B cell (primary cell): Measurements from ENCODE around the gene CPLANE2. TPM values are rescaled to one million over a fixed set of nuclear protein-coding genes. Genes with fewer than 3 reads are reported as not detected.

ENCODE experiments used
- ATAC-seq: fragments of 200-7000 bp; cut with Tn5 transposase; one replicate; pipeline ENCODE4 v1.10.0; 2021; ENCODE audit warnings: low read depth, mild to moderate bottlenecking, moderate number of reproducible peaks, moderate library complexity
- CTCF ChIA-PET: fragments of 350-600 bp; sonication (Branson Sonifier 250); formaldehyde crosslinking; loops from one replicate; lab custom pipeline; 2021; ENCODE audit warnings: antibody characterized with exemption, inconsistent platforms; lab: Charles Lee
- POLR2A ChIA-PET: fragments of 350-600 bp; sonication (Branson Sonifier 250); formaldehyde crosslinking; loops from one replicate; lab custom pipeline; 2021; ENCODE audit warnings: antibody characterized with exemption; lab: Charles Lee
- DNase-seq: peaks from one replicate; pipeline ENCODE4 v3.0.0; 2013
- H2AFZ ChIP-seq: 2 replicates; pipeline ENCODE4 v1.6.1; 2012; ENCODE audit warnings: mild to moderate bottlenecking, low read depth, low read length; ENCODE audit not compliant: insufficient read depth, poor library complexity, severe bottlenecking
- H3K27ac ChIP-seq, 2 donors: 1 replicate in 1 of 2; 2 replicates in 1 of 2; pipeline ENCODE4 v1.5.1; 2012 to 2013; ENCODE audit warnings: low read length in 2 of 2, mild to moderate bottlenecking in 2 of 2, moderate library complexity in 1 of 2
- H3K27me3 ChIP-seq, 4 experiments: fragments of 200-600 bp in 1 of 4; sonication (generic) in 1 of 4; replicated peaks in 1 of 4; 1 replicate in 2 of 4; 2 replicates in 2 of 4; pipeline versions ENCODE4 v1.6.1 to v1.7.0; 2013 to 2016; ENCODE audit warnings: low read length in 3 of 4, mild to moderate bottlenecking in 2 of 4, mixed read lengths in 1 of 4, moderate library complexity in 1 of 4; ENCODE audit not compliant: insufficient read depth in 4 of 4, control insufficient read depth in 3 of 4; ENCODE audit errors: control extremely low read depth in 1 of 4
- H3K36me3 ChIP-seq, 2 experiments: replicated peaks in 1 of 2; 1 replicate in 1 of 2; 2 replicates in 1 of 2; pipeline versions ENCODE4 v1.6.1 to v1.7.1; 2013; ENCODE audit warnings: low read length in 1 of 2; ENCODE audit not compliant: insufficient read depth in 2 of 2, control insufficient read depth in 1 of 2; ENCODE audit errors: control extremely low read depth in 1 of 2, extremely low read depth in 1 of 2
- H3K4me1 ChIP-seq, 2 donors: fragments of 200-600 bp in 1 of 2; sonication (generic) in 1 of 2; 1 replicate in 1 of 2; 2 replicates in 1 of 2; pipeline versions ENCODE4 v1.5.1 to v1.6.1; 2013 to 2017; ENCODE audit warnings: low read length in 2 of 2; ENCODE audit not compliant: control insufficient read depth in 2 of 2, insufficient read depth in 2 of 2
- H3K4me2 ChIP-seq: replicated peaks from 2 replicates; pipeline ENCODE3; 2012; ENCODE audit warnings: mild to moderate bottlenecking, low read depth, low read length; ENCODE audit not compliant: poor library complexity, severe bottlenecking
- H3K4me3 ChIP-seq, 5 experiments: fragments of 200-600 bp in 1 of 5; sonication (generic) in 1 of 5; 1 replicate in 3 of 5; 2 replicates in 2 of 5; pipeline versions ENCODE4 v1.5.1 to v1.7.0; 2011 to 2016; ENCODE audit warnings: low read length in 4 of 5, mild to moderate bottlenecking in 4 of 5, low read depth in 2 of 5, control low read depth in 1 of 5, moderate library complexity in 1 of 5; ENCODE audit not compliant: insufficient read depth in 1 of 5; ENCODE audit errors: control extremely low read depth in 1 of 5, extremely low read depth in 1 of 5
- H3K79me2 ChIP-seq: fragments of 200-600 bp; sonication (generic); one replicate; pipeline ENCODE4 v1.6.0; 2016; ENCODE audit warnings: low read length; ENCODE audit not compliant: control insufficient read depth, insufficient read depth
- H3K9ac ChIP-seq: fragments of 200-600 bp; sonication (generic); 2 replicates; pipeline ENCODE4 v1.6.1; 2017; ENCODE audit warnings: mild to moderate bottlenecking, low read length, moderate library complexity
- H3K9me3 ChIP-seq, 3 donors: one replicate each; pipeline versions ENCODE4 v1.6.1 to v1.7.1; 2013; ENCODE audit warnings: low read length in 2 of 3; ENCODE audit not compliant: control insufficient read depth in 2 of 3, insufficient read depth in 1 of 3; ENCODE audit errors: control extremely low read depth in 1 of 3
- H4K20me1 ChIP-seq: 2 replicates; pipeline ENCODE4 v1.6.0; 2012; ENCODE audit warnings: mild to moderate bottlenecking, low read length; ENCODE audit not compliant: insufficient read depth, control insufficient read depth, poor library complexity, severe bottlenecking
- H3K27ac Mint-ChIP-seq: one replicate; pipeline ENCODE4 v1.8.0; 2021; ENCODE audit warnings: mixed read lengths
- H3K27me3 Mint-ChIP-seq: one replicate; pipeline ENCODE4 v1.8.0; 2021; ENCODE audit warnings: mixed read lengths
- H3K4me1 Mint-ChIP-seq: one replicate; pipeline ENCODE4 v1.8.0; 2021; ENCODE audit warnings: mixed read lengths
- H3K4me3 Mint-ChIP-seq: one replicate; pipeline ENCODE4 v1.8.0; 2021; ENCODE audit warnings: mixed read lengths
- H3K9me3 Mint-ChIP-seq: one replicate; pipeline ENCODE4 v1.8.0; 2022; ENCODE audit warnings: mixed read lengths; ENCODE audit not compliant: insufficient read depth
- CTCF ChIP-seq: fragments of 200-600 bp; IDR thresholded peaks from one replicate; pipeline ENCODE4 v1.8.0; 2022; ENCODE audit warnings: antibody characterized with exemption, mild to moderate bottlenecking
- EZH2 ChIP-seq: IDR thresholded peaks from 2 replicates; pipeline ENCODE4 v1.6.1; 2012; ENCODE audit warnings: borderline replicate concordance, low read depth, mild to moderate bottlenecking, moderate library complexity, low read length; ENCODE audit not compliant: insufficient read depth, poor library complexity, severe bottlenecking
- WGBS: methylation state at CpG from one replicate; pipeline ENCODE4 v1.1.5; 2013; ENCODE audit warnings: missing lambda C conversion rate; ENCODE audit not compliant: insufficient coverage; 5-methylcytosine and 5-hydroxymethylcytosine counted together
- intact Hi-C: fragments of 100-400 bp; cut with micrococcal nuclease; formaldehyde crosslinking; loops from one replicate; pipeline ENCODE4 v1.10.0; 2022
- polyA plus RNA-seq: library from polyadenylated mRNA; depleted of rRNA; stranded (reverse); fragments of >200 nt; gene quantifications from 2 replicates; pipeline ENCODE4 v1.2.3, GENCODE V29; 2012
- total RNA-seq, 2 donors: library from RNA; stranded (reverse); fragments of 120-200 nt in 1 of 2; gene quantifications; 1 replicate in 1 of 2; 2 replicates in 1 of 2; pipeline versions ENCODE4 v1.2.3 to v1.2.4, GENCODE V29; 2013 to 2022

The CPLANE2 gene
- total and polyA plus RNA-seq, 2 donors (not counting 1 experiment from before 2014, with no cell fraction given) = 5.7 to 11.1 TPM

DNA sequence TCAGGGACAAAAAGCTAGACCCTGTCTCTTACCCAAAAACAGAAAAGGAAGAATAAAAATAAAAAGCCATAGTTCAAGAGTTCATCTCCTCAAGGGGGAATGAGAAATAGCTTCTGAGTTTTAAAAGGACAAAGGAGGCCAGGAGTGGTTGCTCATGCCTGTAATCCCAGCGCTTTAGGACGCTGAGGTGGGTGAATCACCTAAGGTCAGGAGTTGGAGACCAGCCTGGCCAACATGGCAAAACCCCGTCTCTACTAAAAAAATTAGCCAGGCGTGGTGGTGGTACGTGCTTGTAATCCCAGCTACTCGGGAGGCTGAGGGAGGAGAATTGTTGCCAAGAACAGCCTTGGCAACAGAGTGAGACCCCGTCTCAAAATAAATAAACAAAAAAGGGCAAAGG is 38.6 kb upstream of the CPLANE2 start:
- Histone ChIP-seq H3K27me3 (no peaks in the 10 kb centered on the region), H3K9ac (no peak overlapping the region), H3K79me2 (peaks cover 28% of the 10 kb centered on the region), H3K4me2 (no peak overlapping the region), H3K9me3 (no peaks in the 10 kb centered on the region), H4K20me1 (peaks cover 28% of the 10 kb centered on the region), H3K4me1 (no peaks in the 10 kb centered on the region), H2AFZ (no peak overlapping the region), H3K36me3 (peaks cover 7 to 11% of the 10 kb centered on the region in 2 experiments), H3K27ac (no peak overlapping the region), H3K4me3 (no peak overlapping the region)
- TF ChIP-seq EZH2 = no peak
- no peak for TF ChIP-seq CTCF
- no peaks in the 10 kb centered on the region for H3K9me3 Mint-ChIP-seq
- POLR2A ChIA-PET = no interaction called here
- no peak overlapping the region for H3K27ac Mint-ChIP-seq
- H3K4me3 Mint-ChIP-seq = no peak overlapping the region
- WGBS = 100% methylated on average over 6 of the region's 7 CpGs
- no peak for ATAC-seq
- H3K27me3 Mint-ChIP-seq = no peaks in the 10 kb centered on the region
- intact Hi-C loops = no loop called here
- CTCF ChIA-PET = no interaction called here
- DNase-seq = no peak
- H3K4me1 Mint-ChIP-seq = peaks cover 2% of the 10 kb centered on the region

DNA sequence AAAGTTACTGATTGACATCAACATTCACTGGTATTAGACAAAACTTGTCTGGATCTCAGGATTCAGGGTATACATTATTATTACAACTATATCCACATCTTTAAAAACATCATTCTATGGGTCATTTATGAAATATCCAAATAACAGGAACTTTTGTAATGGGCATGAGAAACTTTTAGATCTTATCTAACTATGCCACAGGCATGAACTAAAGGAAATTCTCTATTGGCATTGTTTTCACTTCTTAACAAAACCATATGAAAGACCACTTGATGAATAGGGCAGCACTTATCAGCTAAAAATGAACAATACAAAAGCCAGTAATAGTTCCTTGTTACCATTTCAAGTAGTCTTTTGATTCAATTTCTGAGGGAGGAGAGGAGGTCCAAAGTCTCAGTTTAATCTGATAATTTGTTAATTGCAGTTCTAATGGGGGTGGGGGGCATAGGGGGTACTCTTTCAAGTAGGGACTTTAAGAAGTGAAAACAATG is 30.8 kb upstream of the CPLANE2 start:
- Histone ChIP-seq H3K4me1 (no peaks in the 10 kb centered on the region), H3K4me2 (no peak overlapping the region), H3K27me3 (no peaks in the 10 kb centered on the region), H3K27ac (no peak overlapping the region), H3K9ac (no peak overlapping the region), H4K20me1 (peaks cover 28% of the 10 kb centered on the region), H3K4me3 (no peak overlapping the region), H3K79me2 (peaks cover 27% of the 10 kb centered on the region), H3K9me3 (no peaks in the 10 kb centered on the region), H2AFZ (no peak overlapping the region), H3K36me3 (peaks cover 2 to 10% of the 10 kb centered on the region in 2 experiments)
- TF ChIP-seq CTCF (no peak), EZH2 (no peak)
- CTCF ChIA-PET = no interaction called here
- DNase-seq = no peak
- POLR2A ChIA-PET = no interaction called here
- intact Hi-C loops = no loop called here
- peaks cover 4% of the 10 kb centered on the region for H3K4me1 Mint-ChIP-seq
- H3K4me3 Mint-ChIP-seq = no peak overlapping the region
- no peak overlapping the region for H3K27ac Mint-ChIP-seq
- H3K27me3 Mint-ChIP-seq = no peaks in the 10 kb centered on the region
- no peaks in the 10 kb centered on the region for H3K9me3 Mint-ChIP-seq
- no peak for ATAC-seq
